Hepatocyte (in vitro differentiated cells): ENCODE data around the gene PCDHGA10.

ENCODE experiments used
- CTCF ChIP-seq: fragments of 200-600 bp; sonication (generic); IDR thresholded peaks from 2 replicates; pipeline ENCODE4 v1.5.1; 2016; ENCODE audit warnings: antibody characterized with exemption, mild to moderate bottlenecking; ENCODE audit not compliant: poor library complexity
- EZH2 ChIP-seq: fragments of 200-600 bp; sonication (generic); IDR thresholded peaks from 2 replicates; pipeline ENCODE4 v1.6.1; 2016; ENCODE audit warnings: antibody characterized with exemption, mild to moderate bottlenecking, borderline replicate concordance
- EZH2phosphoT487 ChIP-seq: fragments of 200-600 bp; sonication (generic); IDR thresholded peaks from one replicate; pipeline ENCODE4 v1.6.1; 2018; ENCODE audit warnings: antibody characterized with exemption, mild to moderate bottlenecking, low read depth, moderate library complexity; ENCODE audit not compliant: unreplicated experiment, severe bottlenecking

GRCh38 chr5:141392429-141393198 lies 20.2 kb upstream of the PCDHGA10 start, which contains the start of gene PCDHGA8:
- TF ChIP-seq CTCF = no peak
- TF ChIP-seq EZH2 = no peak
- no peak for TF ChIP-seq EZH2phosphoT487
